Suppressor macrophage treated with lipopolysaccharide for 1 hour (primary cell): Measurements from ENCODE around the gene CLDN4.

ENCODE experiments used
- DNase-seq, 3 donors: peaks; one replicate each; pipeline ENCODE4 v3.0.0-alpha.2; 2020 to 2022

Gene CLDN4

GRCh38 chr7:73876973-73877372 lies 46.2 kb downstream of the CLDN4 start:
- no peak for DNase-seq

DNA sequence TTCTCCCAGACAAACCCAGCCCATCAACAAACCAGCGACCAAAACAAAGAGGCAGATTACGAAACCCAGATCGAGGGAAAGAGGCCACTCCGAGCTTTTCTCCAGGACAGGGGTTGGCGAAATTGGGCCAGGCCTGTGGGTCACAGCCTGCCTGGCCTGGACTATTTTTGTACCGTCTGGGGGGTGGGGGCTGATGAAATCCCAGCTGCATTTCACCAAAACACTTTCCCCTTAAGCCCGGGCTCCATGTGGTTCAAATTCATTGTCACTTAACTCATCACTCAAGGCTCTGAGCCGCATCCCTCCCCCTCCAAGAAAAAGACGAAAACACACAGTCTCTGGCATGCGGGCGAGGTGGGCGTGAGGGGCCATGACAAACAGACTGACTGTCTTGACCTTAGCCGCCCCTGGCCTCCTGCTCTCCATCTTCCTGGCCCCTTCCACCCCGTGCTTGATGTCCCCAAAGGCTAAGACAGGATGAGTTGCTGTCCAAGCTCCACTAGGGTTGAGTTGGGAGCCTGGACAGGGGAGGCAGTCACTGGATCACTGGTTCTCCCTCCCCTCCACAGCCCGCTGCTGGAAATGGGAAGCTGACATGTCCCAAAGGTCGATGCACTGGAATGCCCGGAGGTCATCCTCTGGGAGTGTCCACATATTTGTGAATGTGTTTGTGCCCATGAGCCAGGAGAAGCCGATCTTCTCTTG lies 49.3 kb downstream of the CLDN4 start:
- no peak for DNase-seq

GRCh38 chr7:73880755-73881328 lies 50.0 kb downstream of the CLDN4 start:
- DNase-seq = no peak

GRCh38 chr7:73881352-73882046 lies 50.7 kb downstream of the CLDN4 start:
- DNase-seq = no peak

DNA sequence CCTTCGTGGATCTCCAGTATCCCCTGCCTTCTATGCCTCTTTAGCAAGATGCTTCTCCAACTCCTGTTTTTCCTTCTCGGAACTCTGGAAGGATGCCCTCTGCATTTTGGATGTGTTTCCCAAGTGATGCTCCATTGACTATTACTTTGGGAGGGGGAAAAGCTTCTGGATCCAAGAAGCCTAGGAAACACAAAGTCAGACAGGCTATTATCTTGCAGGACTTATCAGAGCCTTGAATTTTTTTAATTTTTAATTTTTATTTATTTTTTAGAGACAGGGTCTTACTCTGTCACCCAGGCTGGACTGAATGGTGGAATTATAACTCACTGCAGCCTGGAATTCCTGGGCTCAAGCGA lies 51.2 kb downstream of the CLDN4 start:
- DNase-seq = no peak
